ENCODE data around the gene PTH1R.

Gene PTH1R

GRCh38 chr3:46950650-46951241, 73.2 kb downstream of the PTH1R start:
- TF ChIP-seq POLR2AphosphoS5 (IDR thresholded peaks at IDR 0.05; ENCODE audit: borderline replicate concordance, low read depth, low read length), result no peak
- TF ChIP-seq EZH2 (IDR thresholded peaks at IDR 0.05), result no peak
- no peak for TF ChIP-seq FOXP2 (optimal IDR thresholded peaks at IDR 0.05; ENCODE audit: control extremely low read depth, extremely low read length, insufficient read depth)
- Histone ChIP-seq H3K4me3 (no peak overlapping the region), H3K27ac (no peak overlapping the region), H3K9ac (ENCODE audit: insufficient read length) (no peak overlapping the region), H3K36me3 (ENCODE audit: insufficient read depth, low read length) (no peaks in the 10 kb centered on the region; the same call in 1 of the 2 replicates), H3K9me3 (ENCODE audit: low read depth, low read length) (no peaks in the 10 kb centered on the region)
- no peak for DNase-seq (ENCODE audit: low read depth, low spot score)

- Histone ChIP-seq H3K9me3 (ENCODE audit: low read depth, low read length) (no peaks in the 10 kb centered on the region), H3K36me3 (ENCODE audit: insufficient read depth, low read length) (no peaks in the 10 kb centered on the region; the same call in 1 of the 2 replicates), H3K4me3 (no peak overlapping the region), H3K27ac (no peak overlapping the region), H3K9ac (ENCODE audit: insufficient read length) (no peak overlapping the region)
- TF ChIP-seq POLR2AphosphoS5 (IDR thresholded peaks at IDR 0.05; ENCODE audit: borderline replicate concordance, low read depth, low read length) (no peak), FOXP2 (optimal IDR thresholded peaks at IDR 0.05; ENCODE audit: control extremely low read depth, extremely low read length, insufficient read depth) (no peak), EZH2 (IDR thresholded peaks at IDR 0.05) (no peak)
- no peak for DNase-seq (ENCODE audit: low read depth, low spot score)
Measured at GRCh38 chr3:46952813-46953212, 75.3 kb downstream of the PTH1R start.
